ENCODE data around the gene TEX52. TPM values are rescaled to one million over a fixed set of nuclear protein-coding genes. Genes with fewer than 3 reads are reported as not detected.

Gene TEX52
- total and polyA plus RNA-seq, 4 donors = not detected

DNA sequence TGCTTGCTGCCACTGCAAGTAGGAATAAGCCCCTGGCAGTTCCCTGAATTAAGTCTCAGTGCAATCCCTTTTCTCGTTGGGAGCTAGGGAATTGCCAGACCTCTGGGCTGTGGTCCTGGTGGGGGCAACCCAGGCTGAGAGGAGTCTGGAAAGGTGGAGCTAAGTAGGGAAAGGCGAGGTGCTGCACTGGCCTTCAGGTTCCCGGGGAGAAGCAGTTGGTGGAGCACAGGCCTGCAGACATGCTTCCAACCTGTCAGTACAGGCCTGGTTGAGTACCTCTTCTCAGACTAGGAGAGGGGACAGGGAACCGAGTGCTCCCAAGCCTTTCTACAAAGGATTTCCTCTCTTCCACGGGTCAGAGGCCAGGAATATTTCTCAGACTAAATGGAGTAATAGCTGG, 23.5 kb downstream of the TEX52 start:
- no peak for DNase-seq (ENCODE audit: low spot score)
- no peak overlapping the region for H3K27ac ChIP-seq (ENCODE audit: low read depth in 1 of 2, low read length in 2 of 2)
- H3K9me3 ChIP-seq (ENCODE audit: control insufficient read depth in 4 of 4, low read length in 3 of 4) = no peaks in the 10 kb centered on the region
- no peaks in the 10 kb centered on the region for H3K27me3 ChIP-seq (ENCODE audit: control insufficient read depth in 4 of 4, insufficient read depth in 4 of 4, low read length in 3 of 4)
- no peak overlapping the region for H3K4me3 ChIP-seq (ENCODE audit: low read depth in 1 of 3, low read length in 3 of 3)
- TF ChIP-seq SP1 (IDR thresholded peaks at IDR 0.05) (no peak), EGR1 (IDR thresholded peaks at IDR 0.05; ENCODE audit: low read depth in 2 of 2) (no peak), HNF4A (conservative IDR thresholded peaks at IDR 0.05) (no peak), YY1 (IDR thresholded peaks at IDR 0.05) (no peak), HNF4G (IDR thresholded peaks at IDR 0.05) (no peak), RXRA (IDR thresholded peaks at IDR 0.05) (no peak), FOXA2 (IDR thresholded peaks at IDR 0.05) (no peak)
- TF ChIP-seq, protein P1, sequence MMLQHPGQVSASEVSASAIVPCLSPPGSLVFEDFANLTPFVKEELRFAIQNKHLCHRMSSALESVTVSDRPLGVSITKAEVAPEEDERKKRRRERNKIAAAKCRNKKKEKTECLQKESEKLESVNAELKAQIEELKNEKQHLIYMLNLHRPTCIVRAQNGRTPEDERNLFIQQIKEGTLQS (IDR thresholded peaks at IDR 0.05) = no peak
- TF ChIP-seq, protein P2, sequence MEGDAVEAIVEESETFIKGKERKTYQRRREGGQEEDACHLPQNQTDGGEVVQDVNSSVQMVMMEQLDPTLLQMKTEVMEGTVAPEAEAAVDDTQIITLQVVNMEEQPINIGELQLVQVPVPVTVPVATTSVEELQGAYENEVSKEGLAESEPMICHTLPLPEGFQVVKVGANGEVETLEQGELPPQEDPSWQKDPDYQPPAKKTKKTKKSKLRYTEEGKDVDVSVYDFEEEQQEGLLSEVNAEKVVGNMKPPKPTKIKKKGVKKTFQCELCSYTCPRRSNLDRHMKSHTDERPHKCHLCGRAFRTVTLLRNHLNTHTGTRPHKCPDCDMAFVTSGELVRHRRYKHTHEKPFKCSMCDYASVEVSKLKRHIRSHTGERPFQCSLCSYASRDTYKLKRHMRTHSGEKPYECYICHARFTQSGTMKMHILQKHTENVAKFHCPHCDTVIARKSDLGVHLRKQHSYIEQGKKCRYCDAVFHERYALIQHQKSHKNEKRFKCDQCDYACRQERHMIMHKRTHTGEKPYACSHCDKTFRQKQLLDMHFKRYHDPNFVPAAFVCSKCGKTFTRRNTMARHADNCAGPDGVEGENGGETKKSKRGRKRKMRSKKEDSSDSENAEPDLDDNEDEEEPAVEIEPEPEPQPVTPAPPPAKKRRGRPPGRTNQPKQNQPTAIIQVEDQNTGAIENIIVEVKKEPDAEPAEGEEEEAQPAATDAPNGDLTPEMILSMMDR (IDR thresholded peaks at IDR 0.05; ENCODE audit: low read depth, low read length, missing input control) = no peak
- TF ChIP-seq, protein P3, sequence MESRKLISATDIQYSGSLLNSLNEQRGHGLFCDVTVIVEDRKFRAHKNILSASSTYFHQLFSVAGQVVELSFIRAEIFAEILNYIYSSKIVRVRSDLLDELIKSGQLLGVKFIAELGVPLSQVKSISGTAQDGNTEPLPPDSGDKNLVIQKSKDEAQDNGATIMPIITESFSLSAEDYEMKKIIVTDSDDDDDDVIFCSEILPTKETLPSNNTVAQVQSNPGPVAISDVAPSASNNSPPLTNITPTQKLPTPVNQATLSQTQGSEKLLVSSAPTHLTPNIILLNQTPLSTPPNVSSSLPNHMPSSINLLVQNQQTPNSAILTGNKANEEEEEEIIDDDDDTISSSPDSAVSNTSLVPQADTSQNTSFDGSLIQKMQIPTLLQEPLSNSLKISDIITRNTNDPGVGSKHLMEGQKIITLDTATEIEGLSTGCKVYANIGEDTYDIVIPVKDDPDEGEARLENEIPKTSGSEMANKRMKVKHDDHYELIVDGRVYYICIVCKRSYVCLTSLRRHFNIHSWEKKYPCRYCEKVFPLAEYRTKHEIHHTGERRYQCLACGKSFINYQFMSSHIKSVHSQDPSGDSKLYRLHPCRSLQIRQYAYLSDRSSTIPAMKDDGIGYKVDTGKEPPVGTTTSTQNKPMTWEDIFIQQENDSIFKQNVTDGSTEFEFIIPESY (IDR thresholded peaks at IDR 0.05) = no peak
- TF ChIP-seq, protein P4, sequence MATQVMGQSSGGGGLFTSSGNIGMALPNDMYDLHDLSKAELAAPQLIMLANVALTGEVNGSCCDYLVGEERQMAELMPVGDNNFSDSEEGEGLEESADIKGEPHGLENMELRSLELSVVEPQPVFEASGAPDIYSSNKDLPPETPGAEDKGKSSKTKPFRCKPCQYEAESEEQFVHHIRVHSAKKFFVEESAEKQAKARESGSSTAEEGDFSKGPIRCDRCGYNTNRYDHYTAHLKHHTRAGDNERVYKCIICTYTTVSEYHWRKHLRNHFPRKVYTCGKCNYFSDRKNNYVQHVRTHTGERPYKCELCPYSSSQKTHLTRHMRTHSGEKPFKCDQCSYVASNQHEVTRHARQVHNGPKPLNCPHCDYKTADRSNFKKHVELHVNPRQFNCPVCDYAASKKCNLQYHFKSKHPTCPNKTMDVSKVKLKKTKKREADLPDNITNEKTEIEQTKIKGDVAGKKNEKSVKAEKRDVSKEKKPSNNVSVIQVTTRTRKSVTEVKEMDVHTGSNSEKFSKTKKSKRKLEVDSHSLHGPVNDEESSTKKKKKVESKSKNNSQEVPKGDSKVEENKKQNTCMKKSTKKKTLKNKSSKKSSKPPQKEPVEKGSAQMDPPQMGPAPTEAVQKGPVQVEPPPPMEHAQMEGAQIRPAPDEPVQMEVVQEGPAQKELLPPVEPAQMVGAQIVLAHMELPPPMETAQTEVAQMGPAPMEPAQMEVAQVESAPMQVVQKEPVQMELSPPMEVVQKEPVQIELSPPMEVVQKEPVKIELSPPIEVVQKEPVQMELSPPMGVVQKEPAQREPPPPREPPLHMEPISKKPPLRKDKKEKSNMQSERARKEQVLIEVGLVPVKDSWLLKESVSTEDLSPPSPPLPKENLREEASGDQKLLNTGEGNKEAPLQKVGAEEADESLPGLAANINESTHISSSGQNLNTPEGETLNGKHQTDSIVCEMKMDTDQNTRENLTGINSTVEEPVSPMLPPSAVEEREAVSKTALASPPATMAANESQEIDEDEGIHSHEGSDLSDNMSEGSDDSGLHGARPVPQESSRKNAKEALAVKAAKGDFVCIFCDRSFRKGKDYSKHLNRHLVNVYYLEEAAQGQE (IDR thresholded peaks at IDR 0.05) = no peak
- no peaks in the 10 kb centered on the region for H3K4me1 ChIP-seq (ENCODE audit: control insufficient read depth in 4 of 4, insufficient read depth in 4 of 4, low read length in 3 of 4)
- 78% methylated on average over 5 of the region's 5 CpGs for WGBS
- H3K36me3 ChIP-seq (ENCODE audit: control insufficient read depth in 4 of 4, insufficient read depth in 3 of 4, low read depth in 1 of 4, low read length in 3 of 4) = peaks cover 0 to 17% (median 11%) of the 10 kb centered on the region in 4 donors
- H3K9ac ChIP-seq (ENCODE audit: low read depth in 1 of 2, low read length in 2 of 2) = no peak overlapping the region

DNA sequence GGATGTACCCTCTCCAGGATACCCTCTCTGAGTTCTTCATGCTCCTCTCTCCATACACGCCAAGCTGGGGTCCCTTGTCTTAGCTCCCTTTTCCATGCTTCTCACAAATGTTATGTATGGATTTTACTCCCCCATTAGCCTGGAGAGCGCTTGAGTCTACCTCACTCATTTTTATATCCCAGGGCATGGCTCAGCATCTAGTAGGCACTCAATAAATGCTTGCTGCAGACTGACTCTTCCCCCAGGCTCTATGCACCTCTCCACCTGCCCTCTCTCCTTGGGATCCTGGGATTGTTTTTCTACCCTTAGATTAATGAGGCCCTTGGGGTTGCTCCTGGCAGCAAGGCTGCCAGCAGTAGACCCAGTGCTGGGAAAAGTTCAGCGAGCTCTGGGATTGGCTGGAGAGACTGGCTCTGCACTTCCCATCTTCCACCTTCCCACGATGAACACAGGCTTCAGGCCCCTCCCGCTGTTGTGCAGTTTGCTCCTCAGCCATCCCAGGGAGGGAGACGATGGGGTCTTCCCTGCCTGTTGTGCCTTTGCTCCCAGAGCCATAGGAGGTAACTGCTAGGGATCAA, 24.2 kb downstream of the TEX52 start:
- Histone ChIP-seq H3K4me3 (ENCODE audit: low read depth in 1 of 3, low read length in 3 of 3) (no peak overlapping the region), H3K4me1 (ENCODE audit: control insufficient read depth in 4 of 4, insufficient read depth in 4 of 4, low read length in 3 of 4) (no peaks in the 10 kb centered on the region), H3K9me3 (ENCODE audit: control insufficient read depth in 4 of 4, low read length in 3 of 4) (no peaks in the 10 kb centered on the region), H3K27me3 (ENCODE audit: control insufficient read depth in 4 of 4, insufficient read depth in 4 of 4, low read length in 3 of 4) (no peaks in the 10 kb centered on the region), H3K36me3 (ENCODE audit: control insufficient read depth in 4 of 4, insufficient read depth in 3 of 4, low read depth in 1 of 4, low read length in 3 of 4) (peaks cover 2 to 21% (median 11%) of the 10 kb centered on the region in 4 donors), H3K27ac (ENCODE audit: low read depth in 1 of 2, low read length in 2 of 2) (no peak overlapping the region), H3K9ac (ENCODE audit: low read depth in 1 of 2, low read length in 2 of 2) (no peak overlapping the region)
- WGBS = 91% methylated on average over 6 of the region's 6 CpGs
- TF ChIP-seq, protein P2 (IDR thresholded peaks at IDR 0.05; ENCODE audit: low read depth, low read length, missing input control) = no peak
- TF ChIP-seq HNF4A (conservative IDR thresholded peaks at IDR 0.05) (no peak), SP1 (IDR thresholded peaks at IDR 0.05) (no peak), FOXA2 (IDR thresholded peaks at IDR 0.05) (no peak), EGR1 (IDR thresholded peaks at IDR 0.05; ENCODE audit: low read depth in 2 of 2) (no peak), FOXA1 (IDR thresholded peaks at IDR 0.05) (no peak), RXRA (IDR thresholded peaks at IDR 0.05) (no peak)
- TF ChIP-seq, protein P3 (IDR thresholded peaks at IDR 0.05) = no peak
- TF ChIP-seq, protein P4 (IDR thresholded peaks at IDR 0.05) = no peak
- DNase-seq (ENCODE audit: low spot score) = no peak

All from liver (tissue), 9 donors.